ENCODE results near the gene TTC23. TPM values are rescaled to one million over a fixed set of nuclear protein-coding genes. Genes with fewer than 3 reads are reported as not detected.

Gene TTC23
- total RNA-seq, 4 donors from 2014 or later, result 14.7 to 25.3 (median 19.3) TPM

DNA sequence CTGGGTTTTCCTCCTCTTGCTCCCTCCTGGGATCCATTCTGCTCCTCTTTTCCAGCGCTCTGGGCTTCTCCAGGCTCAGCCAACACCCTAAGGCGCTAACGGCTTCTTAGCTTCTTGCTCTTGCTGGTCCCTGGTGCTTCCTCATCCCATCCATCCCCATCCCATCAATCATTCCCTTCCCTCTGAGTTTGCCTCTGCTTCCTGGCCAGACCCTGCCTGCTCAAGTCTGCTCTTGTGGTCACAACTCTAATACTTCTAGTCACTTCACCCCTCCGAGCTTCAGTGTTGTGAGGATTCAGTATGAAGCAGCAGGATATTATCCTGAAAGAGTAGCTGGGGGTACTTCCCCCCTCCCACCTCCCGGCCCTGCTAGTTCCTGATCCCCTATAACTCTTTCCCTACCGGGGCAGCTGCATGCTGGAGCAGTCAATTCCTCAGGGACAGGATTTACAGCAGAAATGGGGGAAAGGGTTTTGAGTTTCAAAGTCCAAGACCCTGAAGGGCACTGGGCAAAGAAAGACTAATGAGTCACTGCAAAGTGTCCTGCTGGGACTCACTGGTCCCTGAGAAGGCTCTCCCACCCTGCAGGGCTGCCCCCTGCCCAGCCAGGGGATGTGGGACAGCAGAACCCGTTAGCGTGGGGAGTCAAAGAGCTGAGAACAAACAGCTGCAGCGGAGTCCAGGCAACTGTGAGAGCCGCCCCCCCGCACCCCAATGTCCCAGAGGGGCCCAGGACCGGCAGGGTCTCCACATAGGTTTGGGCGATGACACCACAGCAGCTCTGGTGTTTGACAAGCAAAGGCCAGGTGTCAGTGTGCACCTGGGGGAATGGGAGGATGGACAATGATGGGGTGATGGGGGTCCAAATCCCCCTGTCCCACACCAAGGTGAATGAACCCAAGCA lies 146.8 kb downstream of the TTC23 start:
- no peak for TF ChIP-seq POLR2A (IDR thresholded peaks at IDR 0.05; ENCODE audit: low read depth)
- TF ChIP-seq POLR2AphosphoS5 (IDR thresholded peaks at IDR 0.05), result peak in 1 of 2 donors; percentile 12
- TF ChIP-seq, protein P1, sequence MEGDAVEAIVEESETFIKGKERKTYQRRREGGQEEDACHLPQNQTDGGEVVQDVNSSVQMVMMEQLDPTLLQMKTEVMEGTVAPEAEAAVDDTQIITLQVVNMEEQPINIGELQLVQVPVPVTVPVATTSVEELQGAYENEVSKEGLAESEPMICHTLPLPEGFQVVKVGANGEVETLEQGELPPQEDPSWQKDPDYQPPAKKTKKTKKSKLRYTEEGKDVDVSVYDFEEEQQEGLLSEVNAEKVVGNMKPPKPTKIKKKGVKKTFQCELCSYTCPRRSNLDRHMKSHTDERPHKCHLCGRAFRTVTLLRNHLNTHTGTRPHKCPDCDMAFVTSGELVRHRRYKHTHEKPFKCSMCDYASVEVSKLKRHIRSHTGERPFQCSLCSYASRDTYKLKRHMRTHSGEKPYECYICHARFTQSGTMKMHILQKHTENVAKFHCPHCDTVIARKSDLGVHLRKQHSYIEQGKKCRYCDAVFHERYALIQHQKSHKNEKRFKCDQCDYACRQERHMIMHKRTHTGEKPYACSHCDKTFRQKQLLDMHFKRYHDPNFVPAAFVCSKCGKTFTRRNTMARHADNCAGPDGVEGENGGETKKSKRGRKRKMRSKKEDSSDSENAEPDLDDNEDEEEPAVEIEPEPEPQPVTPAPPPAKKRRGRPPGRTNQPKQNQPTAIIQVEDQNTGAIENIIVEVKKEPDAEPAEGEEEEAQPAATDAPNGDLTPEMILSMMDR (IDR thresholded peaks at IDR 0.05), result no peak
- H3K36me3 ChIP-seq, result peaks cover 0 to 17% (median 0%) of the 10 kb centered on the region in 4 donors
- intact Hi-C loops (cut with DNase I), result loop anchor here (5.0 kb wide), 1 partner anchor 70 kb away; no protein-coding TSS in a partner anchor
- WGBS, result 79% methylated on average over 12 of the region's 13 CpGs
- no peak overlapping the region for H3K4me3 ChIP-seq
- no peaks in the 10 kb centered on the region for H3K9me3 ChIP-seq
- H3K4me1 ChIP-seq, result peaks cover 0 to 65% (median 55%) of the 10 kb centered on the region in 4 donors
- no peak for DNase-seq (ENCODE audit: extremely low spot score)
- H3K27ac ChIP-seq (replicated peaks in 1 of 4), result peak overlapping the region in 2 of 4 donors; percentile 17 to 90
- H3K27me3 ChIP-seq, result peaks cover 0 to 9% (median 0%) of the 10 kb centered on the region in 4 donors

DNA sequence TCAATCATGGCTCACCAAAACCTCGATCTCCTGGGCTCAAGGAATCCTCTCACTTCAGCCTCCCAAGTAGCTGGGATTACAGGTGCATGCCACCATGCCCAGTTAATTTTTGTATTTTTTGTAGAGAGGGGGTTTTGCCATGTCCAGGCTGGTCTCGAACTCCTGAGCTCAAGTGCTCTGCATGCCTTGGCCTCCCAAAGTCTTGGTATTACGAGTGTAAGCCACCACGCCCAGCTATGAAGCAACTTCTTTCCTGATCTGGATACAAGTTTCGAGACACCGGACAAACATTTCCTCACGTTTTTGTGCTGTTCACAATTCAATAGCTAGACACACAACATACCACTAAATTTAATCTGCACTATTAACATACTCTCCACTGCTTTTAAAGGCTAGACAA lies 147.9 kb downstream of the TTC23 start:
- intact Hi-C loops (cut with DNase I), result loop anchor here (2.0 to 5.0 kb wide), 2 partner anchors 71 to 111 kb away; no protein-coding TSS in a partner anchor

DNA sequence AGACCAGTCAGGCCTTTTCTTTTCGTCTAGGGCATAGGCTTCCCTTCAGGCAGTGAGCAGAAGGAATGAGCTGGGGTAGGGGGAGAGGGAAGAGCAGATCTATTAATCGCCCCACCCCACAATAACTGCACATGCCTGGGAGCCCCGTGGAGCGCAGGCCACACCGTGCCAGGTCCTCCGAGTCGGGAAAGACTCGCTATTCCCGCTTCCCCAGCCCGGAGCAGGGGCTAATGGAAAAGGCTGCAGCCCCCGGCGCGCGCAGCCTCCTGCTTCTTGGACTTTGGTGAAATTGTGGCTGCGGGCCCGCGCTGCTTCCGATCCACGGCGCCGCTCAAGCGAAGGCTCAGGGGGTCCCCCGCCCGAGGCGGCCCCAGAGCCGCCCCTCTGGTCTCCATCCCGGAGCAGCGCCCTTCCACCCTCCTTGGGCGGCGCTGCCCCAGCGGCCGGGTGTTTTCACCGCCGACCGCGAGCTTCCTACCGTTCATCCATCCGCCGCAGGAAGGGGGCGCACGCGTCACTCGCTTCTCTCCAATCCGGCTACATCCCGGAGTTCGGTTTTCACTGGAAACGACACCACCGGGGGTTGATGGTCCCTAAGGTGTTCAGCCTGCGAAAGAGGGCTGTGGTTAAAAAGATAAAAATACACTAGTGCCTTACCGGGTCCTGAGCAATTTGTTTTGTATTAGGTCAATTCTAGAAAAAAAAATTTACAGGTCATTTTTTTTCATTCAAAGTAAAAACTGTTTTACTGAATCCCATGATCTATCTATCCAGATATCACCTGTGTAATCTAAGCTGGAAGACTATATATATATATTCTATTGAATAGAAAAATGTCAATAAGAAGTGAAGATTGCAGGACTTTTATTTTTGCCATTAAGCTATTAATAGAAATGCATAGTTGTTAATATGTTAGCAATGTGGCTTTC lies 148.9 kb downstream of the TTC23 start:
- Histone ChIP-seq H3K4me1 (peaks cover 0 to 78% (median 67%) of the 10 kb centered on the region in 4 donors), H3K9me3 (no peaks in the 10 kb centered on the region), H3K36me3 (peaks cover 0 to 4% (median 0%) of the 10 kb centered on the region in 4 donors), H3K4me3 (peak overlapping the region; percentile 56 to 61 (median 58)), H3K27me3 (peaks cover 0 to 9% (median 0%) of the 10 kb centered on the region in 4 donors), H3K27ac (replicated peaks in 1 of 4) (peak overlapping the region; percentile 90 to 96 (median 94))
- DNase-seq (ENCODE audit: extremely low spot score), result no peak
- TF ChIP-seq POLR2A (IDR thresholded peaks at IDR 0.05; ENCODE audit: low read depth), result peak; percentile 28
- TF ChIP-seq, protein P1 (IDR thresholded peaks at IDR 0.05), result peak; percentile 77 to 87 (median 86)
- TF ChIP-seq EP300 (IDR thresholded peaks at IDR 0.05), result no peak
- TF ChIP-seq POLR2AphosphoS5 (IDR thresholded peaks at IDR 0.05), result peak; percentile 88 to 96
- intact Hi-C loops (cut with DNase I), result loop anchor here (2.0 to 5.0 kb wide), 2 partner anchors 72 to 112 kb away; no protein-coding TSS in a partner anchor
- 2% methylated on average over 21 of the region's 50 CpGs for WGBS

More for the DNA sequence above, 147.9 kb downstream of the TTC23 start:
- peaks cover 0 to 10% (median 0%) of the 10 kb centered on the region in 4 donors for H3K36me3 ChIP-seq
- peak overlapping the region in 1 of 4 donors; percentile 90 for H3K27ac ChIP-seq (replicated peaks in 1 of 4)
- TF ChIP-seq POLR2AphosphoS5 (IDR thresholded peaks at IDR 0.05) (no peak), EP300 (IDR thresholded peaks at IDR 0.05) (no peak), POLR2A (IDR thresholded peaks at IDR 0.05; ENCODE audit: low read depth) (no peak)
- TF ChIP-seq, protein P1 (IDR thresholded peaks at IDR 0.05), result no peak
- DNase-seq (ENCODE audit: extremely low spot score), result no peak
- H3K4me3 ChIP-seq, result no peak overlapping the region
- WGBS, result 69% methylated on average over 7 of the region's 7 CpGs
- peaks cover 0 to 72% (median 62%) of the 10 kb centered on the region in 4 donors for H3K4me1 ChIP-seq
- peaks cover 0 to 9% (median 0%) of the 10 kb centered on the region in 4 donors for H3K27me3 ChIP-seq
- no peaks in the 10 kb centered on the region for H3K9me3 ChIP-seq

DNA sequence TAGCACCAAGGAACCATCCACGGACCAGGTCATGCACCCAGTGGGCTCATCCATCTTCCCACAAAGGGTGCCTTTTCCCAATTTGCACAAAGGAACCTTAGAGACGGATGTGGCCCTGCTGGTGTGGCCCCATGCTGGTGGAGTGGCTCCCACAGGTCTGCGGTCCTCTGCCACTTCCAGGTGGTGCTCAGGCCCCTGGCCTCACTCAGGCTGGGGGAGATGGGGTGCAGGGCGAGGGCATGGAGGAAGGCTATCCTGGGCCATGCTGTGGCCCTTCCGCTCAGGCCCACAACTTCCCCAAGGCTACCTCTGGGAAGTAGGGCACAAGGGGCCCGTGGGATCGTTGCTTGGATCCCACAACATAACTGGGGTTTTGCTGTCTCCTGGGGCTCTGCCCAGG lies 149.7 kb downstream of the TTC23 start:
- Histone ChIP-seq H3K4me3 (peak overlapping the region; percentile 56 to 61 (median 58)), H3K36me3 (peaks cover 0 to 4% (median 0%) of the 10 kb centered on the region in 4 donors), H3K27me3 (peaks cover 0 to 9% (median 0%) of the 10 kb centered on the region in 4 donors), H3K27ac (replicated peaks in 1 of 4) (peak overlapping the region; percentile 90 to 96 (median 94)), H3K4me1 (peaks cover 0 to 72% (median 63%) of the 10 kb centered on the region in 4 donors), H3K9me3 (no peaks in the 10 kb centered on the region)
- intact Hi-C loops (cut with DNase I), result loop anchor here (2.0 to 5.0 kb wide), 2 partner anchors 73 to 113 kb away; no protein-coding TSS in a partner anchor
- 96% methylated on average over 4 of the region's 7 CpGs for WGBS
- TF ChIP-seq, protein P1 (IDR thresholded peaks at IDR 0.05), result no peak
- TF ChIP-seq POLR2A (IDR thresholded peaks at IDR 0.05; ENCODE audit: low read depth) (no peak), POLR2AphosphoS5 (IDR thresholded peaks at IDR 0.05) (peak; percentile 2 to 5)
- DNase-seq (ENCODE audit: extremely low spot score), result no peak
